ENCODE measurements around the gene PAPPA.

DNA sequence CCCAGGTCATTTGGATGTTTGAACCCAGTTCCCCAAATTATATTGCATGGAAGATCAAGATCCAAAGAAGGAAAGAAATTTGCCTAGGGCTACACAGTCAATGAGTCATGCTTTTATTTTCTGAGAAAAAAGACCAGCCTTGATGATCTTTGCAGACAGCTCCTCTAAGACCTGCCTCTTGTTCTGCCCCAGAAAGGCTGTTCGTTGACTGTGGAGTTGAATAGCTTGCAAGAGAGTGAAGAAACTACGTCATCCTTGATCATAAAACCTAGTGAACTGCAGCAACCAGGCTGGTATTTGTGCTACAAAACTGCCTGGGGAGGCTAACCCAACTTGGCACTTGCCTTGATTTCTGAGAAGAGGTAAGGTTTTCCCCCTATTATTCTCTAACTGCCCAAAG, 263.9 kb downstream of the PAPPA start:
- TF ChIP-seq CTCF (IDR thresholded peaks at IDR 0.05) (no peak), POLR2A (IDR thresholded peaks at IDR 0.05) (no peak)

Measured in uterus (tissue), 2 donors.